GM18519 (cell line): ENCODE measurements around the gene ASIC4.
A peak's percentile ranks its signal among the peaks of the same experiment; 100 is the strongest.

Source experiments
- ATAC-seq: cut with Tn5 transposase; IDR thresholded peaks from one replicate; pipeline ENCODE4 v1.9.1; 2021; ENCODE audit warnings: mild to moderate bottlenecking, moderate library complexity; ENCODE audit not compliant: unreplicated experiment, low FRiP score

The ASIC4 gene

GRCh38 chr2:219512524-219513216 is 1.6 kb upstream of the ASIC4 start:
- no peak for ATAC-seq

DNA sequence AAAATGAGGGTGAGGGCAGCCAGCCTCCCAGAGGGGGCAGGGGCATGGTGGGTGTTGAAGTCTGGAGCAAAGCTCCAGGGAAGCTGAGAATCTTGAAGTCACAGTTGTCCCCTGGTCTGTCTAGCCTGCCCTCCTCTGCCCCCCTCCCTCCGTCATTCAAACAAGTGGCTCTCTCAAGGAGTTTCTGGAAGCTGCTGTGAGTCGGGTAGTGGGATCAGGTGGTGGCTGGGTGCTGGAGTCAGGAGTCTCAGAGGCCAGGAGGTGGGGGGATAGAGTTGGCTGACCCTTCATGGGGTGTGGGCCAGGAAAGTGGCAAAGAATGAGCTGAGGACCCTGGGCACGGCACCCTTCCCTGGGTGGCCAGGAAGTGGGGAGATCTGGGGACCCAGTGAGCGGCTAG is 495 bp upstream of the ASIC4 start:
- no peak for ATAC-seq

- no peak for ATAC-seq
Observed at GRCh38 chr2:219514836-219515235, 554 bp downstream of the ASIC4 start.

DNA sequence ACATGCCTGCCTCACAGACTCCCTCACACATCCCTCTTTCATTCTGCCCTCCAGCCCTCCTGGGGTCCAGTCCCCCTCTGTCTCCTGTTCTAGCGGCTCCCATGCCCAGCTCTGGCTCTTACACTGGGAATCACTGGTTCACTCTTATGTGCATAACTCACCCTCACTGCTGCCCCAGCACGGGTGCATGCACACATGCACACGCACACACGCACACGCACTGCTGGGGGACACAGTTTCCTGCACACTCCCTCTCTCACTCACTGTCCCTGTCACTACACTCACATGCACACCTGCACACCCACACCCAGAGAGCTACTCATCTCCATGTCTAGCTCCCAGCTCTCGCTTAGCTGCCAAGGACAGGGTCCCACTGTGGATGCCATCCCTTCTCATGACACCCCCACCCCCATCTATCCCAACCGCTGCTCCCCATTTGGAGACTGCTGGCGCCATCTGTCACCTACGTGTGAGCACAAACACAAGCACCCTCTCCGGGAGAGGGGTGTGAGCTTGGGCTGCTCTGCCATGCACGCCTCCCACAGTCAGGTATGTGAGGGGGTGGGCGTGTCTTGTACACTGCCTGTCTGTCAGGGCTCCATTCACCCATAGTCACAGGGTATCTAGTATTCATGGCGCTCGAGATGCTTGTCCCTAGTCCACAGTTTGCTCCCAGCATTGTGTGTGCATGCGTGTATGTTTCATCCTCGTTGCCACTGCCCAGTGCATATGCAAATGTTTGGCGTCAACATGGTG is 1.8 kb downstream of the ASIC4 start:
- no peak for ATAC-seq

DNA sequence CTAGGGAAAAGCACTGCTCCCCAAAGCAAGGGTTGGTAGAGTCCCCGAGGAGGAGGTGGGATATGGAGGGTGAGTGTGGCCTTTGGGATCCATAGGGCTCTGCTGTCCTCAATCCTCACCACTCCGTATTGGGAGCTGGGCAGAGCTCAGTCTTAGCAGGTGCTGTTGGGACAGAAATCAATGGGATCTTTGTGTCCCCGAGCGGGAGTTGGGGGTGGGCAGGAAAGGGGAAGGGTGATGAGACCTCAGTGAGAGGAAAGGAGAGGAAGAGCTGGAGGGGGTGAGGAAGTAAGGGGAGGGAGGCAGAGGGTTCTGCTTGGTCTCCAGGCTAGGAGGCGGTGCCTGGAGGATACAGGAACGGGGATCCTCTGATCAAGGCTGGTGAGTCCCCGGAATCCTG is 2.6 kb downstream of the ASIC4 start:
- no peak for ATAC-seq

DNA sequence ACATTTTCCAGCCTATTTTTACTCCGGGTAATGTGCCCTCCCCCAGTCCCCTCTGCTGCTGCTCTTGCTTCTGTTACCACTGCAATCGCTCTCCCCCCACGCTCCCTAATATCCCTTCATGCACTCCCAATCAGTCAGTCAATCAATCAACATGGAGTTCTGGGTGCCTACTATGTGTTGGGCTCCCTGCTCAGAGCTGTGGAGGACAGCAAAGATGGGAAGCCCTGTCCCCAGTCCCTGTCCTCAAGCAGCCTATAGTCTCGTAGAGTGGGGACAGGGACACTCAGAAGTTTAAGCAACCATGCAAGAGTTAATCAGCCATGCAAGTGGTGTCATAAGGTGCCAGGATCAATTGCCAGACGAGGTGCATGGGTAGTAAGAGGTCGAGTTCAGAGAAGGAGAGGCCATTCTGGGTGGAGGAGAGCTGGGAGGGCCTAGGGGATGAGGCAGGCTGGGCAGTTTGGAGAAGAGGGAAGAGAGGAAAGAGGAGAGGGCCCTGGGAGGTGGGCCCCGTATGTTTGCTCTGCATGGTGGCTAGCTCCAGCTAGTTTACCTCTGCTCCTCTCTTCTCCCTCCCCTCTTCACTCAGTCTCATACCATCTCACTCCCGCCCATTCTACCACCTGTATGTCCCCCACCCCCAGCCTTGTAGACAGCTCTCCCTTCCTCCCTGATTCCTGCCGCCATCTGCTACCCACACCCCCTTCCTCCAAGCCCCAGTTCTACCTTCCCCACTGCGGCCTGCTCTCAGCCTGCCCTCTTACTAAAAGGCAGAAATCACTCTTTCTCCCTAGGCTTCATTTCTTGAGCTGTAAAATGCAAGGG is 3.9 kb downstream of the ASIC4 start:
- ATAC-seq, result no peak

DNA sequence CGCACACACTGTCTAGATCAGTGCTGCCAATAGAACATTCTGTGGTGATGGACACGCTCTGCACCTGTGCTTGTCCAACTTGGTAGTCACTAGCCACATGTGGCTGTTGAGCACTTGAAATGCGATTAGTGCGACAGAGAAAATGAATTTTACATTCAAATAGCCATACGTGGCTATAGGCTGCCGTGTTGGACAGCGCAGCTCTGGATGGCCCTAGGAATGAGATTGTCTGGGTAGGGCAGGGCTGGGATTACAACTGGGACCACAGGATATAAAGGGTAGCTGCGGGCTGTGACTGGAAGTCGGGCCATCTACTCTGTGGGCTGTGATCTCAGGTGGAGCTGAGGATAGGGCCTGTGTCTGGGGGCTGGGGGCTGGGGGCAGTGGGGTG is 5.2 kb downstream of the ASIC4 start:
- ATAC-seq, result no peak

- ATAC-seq, result no peak
Observed at GRCh38 chr2:219520079-219520478, 5.8 kb downstream of the ASIC4 start.

GRCh38 chr2:219521066-219521880 is 7.0 kb downstream of the ASIC4 start:
- no peak for ATAC-seq

- ATAC-seq, result no peak
Observed at GRCh38 chr2:219522111-219523030, 8.1 kb downstream of the ASIC4 start.

- no peak for ATAC-seq
Observed at GRCh38 chr2:219523031-219523671, 8.9 kb downstream of the ASIC4 start.

DNA sequence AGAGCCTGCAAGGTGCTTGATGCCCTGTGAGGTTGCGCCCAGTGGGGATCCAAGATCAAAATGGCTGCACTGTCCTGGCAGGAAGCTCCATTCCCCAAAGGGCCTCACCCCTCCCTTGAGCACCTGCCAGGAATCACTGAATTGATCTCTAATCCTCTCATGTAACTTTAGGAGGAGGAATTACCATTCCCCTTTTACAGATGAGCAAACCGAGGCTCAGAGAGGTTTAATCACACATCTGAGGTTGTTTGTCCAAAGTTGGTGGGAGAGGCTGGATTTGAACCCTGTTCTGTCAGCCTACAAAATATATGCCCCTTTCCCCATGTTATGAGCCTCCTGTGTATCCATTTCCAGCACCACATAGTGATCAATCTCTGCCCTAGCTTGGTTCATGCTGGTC is 10.5 kb downstream of the ASIC4 start:
- no peak for ATAC-seq

- no peak for ATAC-seq
Observed at GRCh38 chr2:219525533-219526232, 11.4 kb downstream of the ASIC4 start.

DNA sequence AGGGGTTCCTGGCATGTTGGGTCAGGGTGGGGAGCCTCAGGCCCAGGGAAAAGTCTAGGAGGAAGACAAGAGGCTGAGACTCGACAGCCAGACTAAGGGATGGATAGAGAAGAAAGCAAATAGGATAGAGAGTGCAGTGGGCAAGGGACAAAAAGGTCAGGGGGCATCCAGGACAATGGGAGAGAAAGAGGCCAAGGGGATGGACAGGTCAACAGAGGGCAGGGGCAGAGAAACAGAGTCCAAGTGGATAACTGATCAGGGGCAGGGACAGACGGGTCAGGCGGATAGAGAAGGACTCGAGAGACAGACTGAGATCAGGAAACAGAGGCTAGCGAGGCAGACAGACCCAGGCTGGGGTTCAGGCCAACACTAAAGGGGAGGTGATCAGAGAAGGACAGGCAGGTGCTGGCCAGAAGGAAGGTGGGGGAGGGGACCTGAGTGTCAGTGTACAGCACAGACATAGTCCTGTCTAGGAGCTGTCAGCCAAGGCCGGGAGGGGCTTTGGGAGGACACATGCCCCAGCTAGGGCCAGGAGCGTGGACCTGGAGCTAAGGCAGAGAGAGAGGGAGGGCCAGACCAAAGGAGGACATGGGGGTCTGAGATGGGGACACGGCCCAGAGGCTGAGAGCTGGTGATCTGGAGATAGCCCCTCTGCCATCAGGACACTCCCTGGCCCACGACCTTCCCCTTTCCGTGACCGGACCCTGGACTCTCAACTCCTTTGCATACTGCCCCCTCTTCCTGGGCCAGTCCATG is 12.2 kb downstream of the ASIC4 start:
- ATAC-seq, result no peak

DNA sequence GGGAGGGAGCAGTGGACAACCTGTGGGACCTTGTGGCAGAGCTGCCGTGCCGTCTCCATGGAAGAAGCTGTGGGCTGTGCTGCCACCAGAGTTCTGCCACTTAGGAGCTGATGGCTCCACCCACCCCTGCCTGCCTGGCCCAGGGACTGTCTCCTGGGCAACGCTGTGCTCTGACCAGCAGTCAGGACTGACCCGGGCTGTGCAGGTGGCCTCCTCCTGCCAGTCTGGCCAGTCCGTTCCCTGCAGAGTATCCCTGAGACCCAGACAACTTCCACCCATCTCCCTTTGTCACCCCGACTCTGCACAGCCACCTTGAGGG is 12.8 kb downstream of the ASIC4 start:
- no peak for ATAC-seq

DNA sequence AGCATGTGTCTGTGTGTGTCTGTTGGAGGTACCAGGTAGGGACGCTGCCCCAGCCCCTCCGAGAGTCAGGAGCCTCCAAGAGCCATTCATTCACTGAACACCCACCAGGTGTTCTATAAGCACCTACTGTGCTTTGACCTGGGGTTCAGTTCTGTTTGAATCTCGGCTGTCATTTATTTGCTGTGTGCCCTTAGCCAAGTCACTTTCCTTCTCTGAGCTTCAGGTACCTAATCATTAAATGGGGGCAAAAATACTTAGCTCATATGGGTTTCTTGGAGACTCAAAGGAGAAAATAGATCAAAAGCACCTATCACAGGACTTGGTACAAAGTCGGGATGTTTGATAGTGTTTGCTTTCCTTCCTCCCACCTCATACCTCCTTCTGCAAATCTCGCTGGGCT is 13.2 kb downstream of the ASIC4 start:
- ATAC-seq, result no peak

GRCh38 chr2:219530048-219530963 is 16.0 kb downstream of the ASIC4 start:
- peak; percentile 83 for ATAC-seq
